ENCODE data around the gene TUG1.

DNA sequence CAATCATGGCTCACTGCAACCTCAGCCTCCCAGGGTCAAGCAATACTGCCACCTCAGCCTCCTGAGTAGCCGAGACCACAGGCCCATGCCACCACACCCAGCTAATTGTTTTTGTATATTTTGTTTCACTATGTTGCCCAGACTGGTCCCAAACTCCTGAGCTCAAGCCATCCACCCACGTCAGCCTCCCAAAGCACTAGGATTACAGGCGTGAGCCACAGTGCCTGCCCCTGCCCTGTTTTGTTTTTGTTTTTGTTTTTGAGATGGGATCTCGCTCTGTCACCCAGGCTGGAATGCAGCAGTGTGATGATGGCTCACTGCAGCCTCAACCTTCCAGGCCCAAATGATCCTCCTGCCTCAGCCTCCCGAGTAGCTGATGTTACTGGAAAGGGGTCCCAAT, 53.5 kb downstream of the TUG1 start:
- TF ChIP-seq POLR2AphosphoS5 (IDR thresholded peaks at IDR 0.05; ENCODE audit: low read depth, low read length), result no peak
- TF ChIP-seq SIN3A (IDR thresholded peaks at IDR 0.05; ENCODE audit: borderline replicate concordance, insufficient read depth, low read length), result no peak
- TF ChIP-seq, protein P1, sequence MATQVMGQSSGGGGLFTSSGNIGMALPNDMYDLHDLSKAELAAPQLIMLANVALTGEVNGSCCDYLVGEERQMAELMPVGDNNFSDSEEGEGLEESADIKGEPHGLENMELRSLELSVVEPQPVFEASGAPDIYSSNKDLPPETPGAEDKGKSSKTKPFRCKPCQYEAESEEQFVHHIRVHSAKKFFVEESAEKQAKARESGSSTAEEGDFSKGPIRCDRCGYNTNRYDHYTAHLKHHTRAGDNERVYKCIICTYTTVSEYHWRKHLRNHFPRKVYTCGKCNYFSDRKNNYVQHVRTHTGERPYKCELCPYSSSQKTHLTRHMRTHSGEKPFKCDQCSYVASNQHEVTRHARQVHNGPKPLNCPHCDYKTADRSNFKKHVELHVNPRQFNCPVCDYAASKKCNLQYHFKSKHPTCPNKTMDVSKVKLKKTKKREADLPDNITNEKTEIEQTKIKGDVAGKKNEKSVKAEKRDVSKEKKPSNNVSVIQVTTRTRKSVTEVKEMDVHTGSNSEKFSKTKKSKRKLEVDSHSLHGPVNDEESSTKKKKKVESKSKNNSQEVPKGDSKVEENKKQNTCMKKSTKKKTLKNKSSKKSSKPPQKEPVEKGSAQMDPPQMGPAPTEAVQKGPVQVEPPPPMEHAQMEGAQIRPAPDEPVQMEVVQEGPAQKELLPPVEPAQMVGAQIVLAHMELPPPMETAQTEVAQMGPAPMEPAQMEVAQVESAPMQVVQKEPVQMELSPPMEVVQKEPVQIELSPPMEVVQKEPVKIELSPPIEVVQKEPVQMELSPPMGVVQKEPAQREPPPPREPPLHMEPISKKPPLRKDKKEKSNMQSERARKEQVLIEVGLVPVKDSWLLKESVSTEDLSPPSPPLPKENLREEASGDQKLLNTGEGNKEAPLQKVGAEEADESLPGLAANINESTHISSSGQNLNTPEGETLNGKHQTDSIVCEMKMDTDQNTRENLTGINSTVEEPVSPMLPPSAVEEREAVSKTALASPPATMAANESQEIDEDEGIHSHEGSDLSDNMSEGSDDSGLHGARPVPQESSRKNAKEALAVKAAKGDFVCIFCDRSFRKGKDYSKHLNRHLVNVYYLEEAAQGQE (IDR thresholded peaks at IDR 0.05; ENCODE audit: insufficient read depth in 1 of 2, low read depth in 2 of 2, low read length in 2 of 2), result no peak

Measured in PFSK-1 (cell line).